ENCODE data around the gene ZNF747.

The ZNF747 gene

DNA sequence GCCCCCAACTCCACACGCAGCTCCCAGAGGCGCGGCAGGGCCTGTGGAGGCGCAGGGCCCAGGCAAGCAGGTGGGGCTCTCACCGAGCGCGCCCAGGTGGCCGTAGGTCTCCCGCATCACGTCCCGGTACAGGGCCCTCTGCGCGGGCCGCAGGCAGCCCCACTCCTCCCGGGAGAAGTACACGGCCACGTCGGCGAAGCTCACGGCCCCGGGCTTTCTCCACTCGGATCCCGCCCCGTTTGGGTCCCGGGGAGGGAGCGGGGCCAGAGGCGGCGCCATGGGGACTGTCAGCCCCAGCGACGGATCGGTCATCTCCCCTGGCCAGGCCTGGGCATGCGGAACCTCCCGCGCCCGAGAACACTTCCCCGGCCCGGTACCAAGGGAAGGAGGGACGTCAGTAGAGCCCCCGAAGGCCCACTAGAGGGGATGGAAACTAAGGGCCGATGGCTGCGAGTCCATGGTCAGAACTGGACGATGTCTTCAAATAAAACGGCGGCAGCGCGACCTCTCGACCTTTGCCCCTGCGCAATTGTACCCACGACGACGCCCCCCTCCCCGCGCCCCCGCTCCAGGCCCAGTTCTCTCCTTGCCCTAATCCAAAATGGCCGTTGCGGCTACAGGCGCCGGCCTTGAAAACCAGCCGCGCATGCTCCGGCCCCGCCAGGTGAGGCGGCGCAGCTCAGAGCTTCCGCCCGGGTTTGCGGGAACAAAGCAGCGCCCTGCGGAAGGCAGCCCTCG is at the start of gene ZNF747:
Gene ZNF747 (minus strand): TSS at position 491 of the 738 bp plus-strand sequence. CDS start 179 bp downstream, at position 312.
- FAIRE-seq, result no peak

DNA sequence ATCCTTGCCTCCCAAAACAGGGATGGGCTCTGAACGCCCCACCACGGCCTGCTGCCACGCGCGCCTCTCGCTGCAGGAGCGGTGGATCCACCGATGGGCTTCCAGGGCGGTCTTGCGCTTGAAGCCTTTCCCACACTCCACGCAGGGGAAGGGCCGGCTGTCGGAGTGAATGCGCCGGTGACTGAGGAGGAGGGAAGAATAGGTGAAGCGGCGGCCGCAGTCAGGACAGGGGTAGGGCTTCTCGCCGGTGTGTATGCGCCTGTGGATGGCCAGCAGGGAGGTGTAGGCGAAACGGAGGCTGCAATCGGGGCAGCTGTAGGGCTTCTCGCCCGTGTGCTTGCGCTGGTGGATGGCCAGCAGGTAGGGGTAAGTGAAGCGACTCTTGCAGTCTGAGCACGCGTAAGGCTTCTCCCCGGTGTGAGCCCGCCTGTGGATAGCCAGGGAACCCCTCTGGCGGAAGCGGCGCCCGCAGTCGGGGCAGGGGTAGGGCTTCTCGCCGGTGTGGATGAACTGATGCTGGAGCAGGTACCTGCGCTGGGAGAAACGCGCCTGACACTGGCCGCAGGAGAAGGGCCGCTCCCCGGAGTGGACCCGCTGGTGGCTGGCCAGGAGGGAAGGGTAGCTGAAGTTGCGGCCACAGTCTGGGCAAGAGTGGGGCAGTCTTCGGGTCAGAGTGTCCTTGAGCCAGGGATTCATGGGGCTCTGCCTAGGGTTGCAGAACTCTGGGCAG is 48.1 kb upstream of the ZNF747 start:
- no peak for FAIRE-seq

DNA sequence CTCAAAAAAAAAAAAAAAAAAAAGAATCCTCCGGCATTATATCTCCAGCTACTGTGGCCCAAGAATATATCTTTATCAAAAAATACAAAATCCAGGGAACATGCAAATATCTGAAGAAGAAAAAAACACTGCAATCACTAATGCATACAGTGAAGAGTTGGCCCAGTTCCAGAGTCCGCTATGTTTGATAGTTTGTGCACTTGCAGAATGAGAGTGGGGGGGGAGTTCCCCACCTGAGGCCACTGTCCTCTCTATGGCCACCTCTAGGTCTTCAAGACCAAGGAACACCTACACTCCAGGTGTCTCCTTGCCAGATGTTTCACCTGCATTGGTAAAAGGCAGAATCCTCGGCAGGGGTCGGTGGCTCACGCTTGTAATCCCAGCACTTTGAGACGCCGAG is 46.8 kb upstream of the ZNF747 start:
- no peak for FAIRE-seq

DNA sequence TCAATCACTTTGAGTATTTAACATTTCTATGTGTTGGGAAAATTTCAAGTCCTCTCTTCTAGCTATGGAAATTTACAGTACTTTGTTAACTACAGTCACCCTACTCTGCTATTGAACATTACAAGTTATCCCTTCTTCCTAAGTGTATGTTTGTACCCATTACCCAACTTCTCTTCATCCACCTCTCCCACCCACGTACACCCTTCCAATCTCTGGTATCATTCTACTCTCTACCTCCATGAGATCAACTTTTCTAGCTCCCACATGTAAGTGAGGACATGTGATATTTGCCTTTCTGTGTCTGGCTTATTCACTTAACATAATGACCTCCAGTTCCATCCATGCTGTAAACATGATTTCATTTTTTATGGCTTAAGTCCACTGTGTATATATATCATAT is 40.0 kb upstream of the ZNF747 start:
- FAIRE-seq, result no peak

DNA sequence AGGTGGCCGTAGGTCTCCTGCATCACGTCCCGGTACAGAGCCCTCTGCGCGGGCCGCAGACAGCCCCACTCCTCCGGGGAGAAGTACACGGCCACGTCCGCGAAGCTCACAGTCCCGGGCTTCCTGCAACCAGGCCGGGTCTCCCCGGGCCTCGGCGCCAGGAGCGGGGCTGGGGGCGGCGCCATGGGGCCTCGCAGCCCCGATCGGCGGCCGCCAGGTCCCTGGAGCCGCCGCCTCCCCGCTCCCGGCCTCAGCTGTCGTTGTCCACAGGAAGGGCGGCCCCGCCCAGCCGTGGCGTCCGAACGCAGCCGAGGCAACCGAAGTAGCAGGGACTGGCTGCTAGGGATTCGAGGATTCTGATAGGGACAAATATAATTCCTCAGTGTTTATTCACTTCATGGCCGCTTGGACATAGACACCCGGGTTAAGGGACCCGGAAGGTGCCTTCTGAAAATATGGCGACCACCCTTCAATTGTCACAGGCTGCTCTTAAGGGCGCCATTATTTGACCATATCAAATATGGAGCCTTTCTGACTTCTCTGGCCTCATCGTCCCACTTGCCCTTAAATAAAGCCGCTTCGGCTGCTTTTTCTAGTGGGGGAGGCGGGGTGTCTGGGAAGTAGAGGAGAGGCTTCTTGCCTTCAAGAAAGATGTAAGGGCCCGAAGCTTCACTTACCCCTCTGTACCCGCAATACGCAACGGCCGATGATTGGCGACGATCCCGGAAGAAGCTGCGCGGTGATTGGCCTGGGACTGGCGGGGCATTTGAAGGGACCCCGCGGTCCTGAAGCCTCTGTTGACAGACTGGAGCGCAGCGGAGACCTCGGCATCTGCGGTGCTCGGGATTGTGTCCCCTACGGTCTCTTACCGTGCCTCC is 37.0 kb upstream of the ZNF747 start, which contains the start of gene ZNF688:
Gene ZNF688 (minus strand): TSS at position 270 of the 878 bp plus-strand sequence. CDS start 85 bp downstream, at position 185.
- peak; percentile 95 for FAIRE-seq

DNA sequence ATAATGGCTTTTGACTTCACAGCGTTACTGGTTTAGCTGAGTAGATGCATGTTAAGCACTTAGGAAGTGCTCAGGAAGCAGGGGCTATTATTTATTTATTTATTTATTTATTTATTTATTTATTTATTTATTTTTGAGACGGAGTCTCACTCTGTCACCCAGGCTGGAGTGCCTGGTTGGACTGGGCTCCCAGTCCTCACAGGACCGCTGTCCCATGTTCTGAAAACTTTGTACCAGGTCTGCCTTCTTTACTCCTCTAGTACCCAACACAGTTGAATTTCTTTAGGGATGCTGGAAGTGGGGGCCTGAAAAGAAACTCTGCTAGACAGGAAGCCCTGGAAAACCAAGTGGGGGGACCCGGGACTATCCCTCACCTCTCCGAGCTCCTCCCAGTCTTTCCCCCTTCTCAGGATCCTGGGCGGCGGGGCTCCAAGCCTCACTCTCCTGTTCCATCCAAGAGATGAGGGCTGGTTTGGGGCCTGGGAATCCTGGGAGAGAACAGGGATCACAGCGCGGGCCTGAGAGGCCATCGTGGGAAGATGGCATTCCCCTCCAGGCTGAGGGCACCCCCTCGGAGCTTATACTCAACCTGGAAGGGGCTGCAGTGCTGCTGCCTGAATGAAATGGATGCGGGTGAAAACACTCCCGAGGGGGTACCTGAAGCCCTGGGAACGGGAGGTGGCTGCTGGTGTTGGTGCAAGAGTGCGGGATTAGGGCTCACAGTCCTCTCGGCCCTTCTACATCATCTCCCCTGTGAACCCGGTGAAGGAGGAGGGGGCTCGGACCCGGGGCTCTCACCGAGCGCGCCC is 36.2 kb upstream of the ZNF747 start:
- no peak for FAIRE-seq

DNA sequence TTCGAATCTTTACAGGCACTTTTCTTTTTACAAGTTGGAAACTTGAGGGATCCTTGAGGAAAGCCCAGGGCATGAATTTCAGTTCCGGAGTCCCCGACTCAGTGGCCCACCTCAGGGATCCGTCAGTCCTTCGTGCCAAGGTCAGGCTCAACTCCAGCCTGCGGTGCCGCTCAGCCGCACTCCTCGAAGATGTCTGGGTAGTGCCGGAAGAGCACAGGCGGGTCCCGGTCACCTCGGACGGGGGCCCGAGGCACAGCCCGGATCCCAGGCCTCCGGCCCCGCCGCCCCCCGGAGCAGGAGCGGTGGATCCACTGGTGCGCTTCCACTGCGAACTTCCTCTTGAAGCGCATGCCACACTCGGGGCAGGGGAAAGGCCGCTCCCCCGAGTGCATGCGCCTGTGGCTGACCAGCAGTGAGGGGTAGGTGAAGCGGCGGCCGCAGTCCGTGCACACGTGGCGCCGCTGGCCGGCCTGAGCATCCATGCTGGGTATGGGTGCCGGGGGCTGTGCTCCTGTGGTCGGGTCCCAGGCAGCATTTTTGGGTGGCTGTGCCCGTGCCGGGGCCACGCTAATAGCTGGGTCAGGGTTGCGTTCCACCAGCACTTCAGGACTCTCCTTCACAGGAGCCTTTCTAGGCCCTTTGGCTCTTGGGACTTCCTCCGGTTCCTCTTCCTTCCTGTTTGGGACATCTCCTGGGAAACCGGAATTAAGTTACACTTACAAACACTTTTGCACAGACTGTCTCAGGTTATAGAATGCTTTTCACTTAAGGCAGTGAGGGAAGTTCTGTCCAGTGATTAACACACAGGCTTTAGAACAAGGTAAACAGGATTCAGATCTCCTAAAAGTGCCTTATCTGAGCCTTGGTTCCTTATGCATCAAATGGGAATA is 35.3 kb upstream of the ZNF747 start:
- no peak for FAIRE-seq

DNA sequence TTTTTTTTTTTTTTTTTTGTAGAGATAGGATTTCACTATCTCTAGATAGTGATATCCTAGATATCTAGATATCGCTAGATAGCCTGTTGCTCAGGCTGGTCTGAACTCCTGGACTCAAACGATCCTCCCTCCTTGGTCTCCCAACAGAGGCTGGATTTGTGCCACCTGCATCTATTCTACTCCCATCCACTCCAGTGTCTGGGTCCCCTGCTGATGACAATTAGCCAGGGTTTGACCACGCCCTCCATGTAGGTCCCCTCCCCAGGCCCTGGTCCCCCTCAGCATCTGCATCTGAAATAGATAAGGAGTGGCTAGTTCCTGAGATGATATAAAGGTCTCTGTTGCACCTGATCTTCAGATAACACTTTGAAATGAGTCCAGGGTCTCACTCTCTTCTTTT is 34.6 kb upstream of the ZNF747 start:
- FAIRE-seq, result no peak

DNA sequence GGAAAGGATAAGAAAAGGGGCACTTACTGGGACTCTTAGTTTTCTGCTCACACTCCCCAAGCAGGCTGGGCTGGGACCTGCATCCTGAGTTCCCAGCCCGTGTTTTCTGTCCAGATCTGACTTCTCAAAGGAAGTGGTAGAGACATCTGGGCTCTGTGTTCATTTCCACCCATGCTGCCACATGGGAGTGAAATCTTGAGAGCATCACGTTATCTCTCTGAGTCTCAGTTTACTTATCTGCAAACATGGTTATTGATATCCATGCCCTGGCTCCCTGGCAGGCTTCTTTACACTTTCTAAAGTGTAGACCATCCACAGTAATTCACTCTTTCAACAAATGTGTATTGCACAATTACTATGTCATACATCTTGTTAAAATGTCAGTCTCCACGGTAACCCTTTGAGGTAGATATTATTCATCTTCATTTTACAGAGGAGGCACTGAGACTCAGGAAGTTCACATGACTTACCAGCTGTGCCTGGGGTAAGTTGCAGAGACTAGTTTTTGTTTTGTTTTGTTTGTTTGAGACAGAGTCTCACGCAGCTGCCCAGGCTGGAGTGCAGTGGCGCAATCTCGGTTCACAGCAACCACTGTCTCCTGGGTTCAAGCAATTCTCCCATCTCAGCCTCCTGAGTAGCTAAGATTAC is 33.5 kb upstream of the ZNF747 start:
- FAIRE-seq, result no peak

DNA sequence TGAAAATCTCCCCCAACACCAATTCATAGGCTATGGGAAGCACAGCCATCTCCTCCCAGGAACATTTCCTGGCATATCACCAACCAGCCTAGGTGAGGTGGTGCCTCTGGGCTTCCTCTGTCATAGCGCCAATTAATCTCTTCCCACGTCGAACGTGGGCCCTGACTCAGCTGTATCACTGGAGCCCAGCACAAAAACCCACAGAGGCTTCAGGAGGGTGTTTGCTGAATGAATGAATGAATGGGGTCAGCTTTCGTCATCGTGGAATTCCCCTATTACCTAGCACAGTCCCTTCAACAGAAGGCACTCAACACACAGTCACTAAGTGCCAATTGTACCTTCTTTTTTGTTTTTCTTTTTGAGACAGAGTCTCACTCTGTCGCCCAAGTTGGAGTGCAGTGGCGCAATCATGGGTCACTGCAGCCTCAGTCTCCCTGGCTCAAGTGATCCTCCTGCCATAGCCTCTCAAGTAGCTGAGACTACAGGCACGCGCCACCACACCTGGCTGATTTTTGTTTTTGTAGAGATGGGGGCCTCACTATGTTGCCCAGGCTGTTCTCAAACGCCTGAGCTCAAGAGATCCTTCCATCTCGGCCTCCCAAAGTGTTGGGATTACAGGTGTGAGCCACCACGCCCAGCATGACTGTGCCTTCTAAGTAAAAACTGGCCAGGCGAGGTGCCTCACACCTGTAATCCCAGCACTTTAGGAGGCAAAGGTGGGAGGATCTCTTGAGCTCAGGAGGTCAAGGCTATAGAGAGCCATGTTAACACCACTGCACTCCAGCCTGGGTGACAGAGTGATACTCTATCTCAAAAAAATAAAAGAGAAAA is 32.7 kb upstream of the ZNF747 start:
- no peak for FAIRE-seq

DNA sequence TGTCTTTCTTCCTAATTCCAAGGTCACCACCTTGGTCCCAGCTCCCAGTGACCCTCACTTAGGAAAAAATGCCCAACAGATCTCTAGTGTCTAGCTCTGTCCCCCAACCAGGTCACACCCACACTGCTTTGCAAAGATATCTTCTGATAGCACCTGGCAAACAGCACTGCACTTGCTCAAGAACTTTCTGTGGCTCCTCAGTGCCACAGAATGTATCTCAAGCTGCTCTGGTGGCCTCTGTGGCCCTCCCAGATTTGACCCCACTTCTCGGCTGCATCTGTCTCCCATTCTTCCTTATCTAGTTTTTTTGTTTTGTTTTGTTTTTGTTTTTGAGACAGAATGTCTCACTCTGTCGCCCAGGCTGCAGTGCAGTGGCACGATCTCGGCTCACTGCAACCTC is 31.9 kb upstream of the ZNF747 start:
- FAIRE-seq, result no peak

DNA sequence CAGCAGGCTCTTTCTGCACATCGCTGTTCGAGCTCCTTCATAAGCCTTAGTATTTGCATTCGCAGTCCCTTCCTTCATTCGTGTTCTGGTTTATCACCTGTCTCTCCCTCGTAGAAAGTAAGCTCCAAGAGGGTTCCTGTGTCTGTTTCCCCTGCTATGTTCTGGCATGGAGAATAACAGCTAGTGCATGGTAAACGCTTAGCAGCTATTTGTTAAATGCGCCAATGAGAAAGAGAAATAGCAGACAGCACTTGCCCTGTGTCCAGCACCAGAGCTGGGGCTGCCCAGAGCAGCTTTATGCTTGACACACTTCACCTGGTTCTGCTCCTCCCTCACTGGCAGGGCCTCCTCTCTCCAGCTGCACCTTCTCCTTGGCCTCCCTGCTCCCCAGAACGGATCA is 31.3 kb upstream of the ZNF747 start:
- no peak for FAIRE-seq

DNA sequence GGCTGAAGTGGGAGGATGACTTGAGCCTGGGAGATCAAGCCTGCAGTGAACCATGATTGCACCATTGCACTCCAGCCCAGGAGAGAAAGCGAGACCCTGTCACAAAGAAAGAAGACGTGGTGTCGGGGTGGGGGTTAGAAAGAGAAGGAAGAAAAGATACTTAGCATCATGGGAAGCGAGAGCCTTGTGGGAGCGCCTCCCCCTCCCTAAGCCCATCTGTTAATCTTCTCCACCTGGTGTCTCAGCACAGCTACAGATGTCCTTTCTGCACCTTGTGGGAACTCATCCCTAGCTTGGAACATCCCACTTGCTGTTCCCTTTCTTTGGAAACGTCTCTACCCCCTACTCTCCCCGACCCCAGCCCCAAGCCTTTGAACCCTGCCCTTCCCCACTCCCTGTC is 30.9 kb upstream of the ZNF747 start:
- FAIRE-seq, result no peak

DNA sequence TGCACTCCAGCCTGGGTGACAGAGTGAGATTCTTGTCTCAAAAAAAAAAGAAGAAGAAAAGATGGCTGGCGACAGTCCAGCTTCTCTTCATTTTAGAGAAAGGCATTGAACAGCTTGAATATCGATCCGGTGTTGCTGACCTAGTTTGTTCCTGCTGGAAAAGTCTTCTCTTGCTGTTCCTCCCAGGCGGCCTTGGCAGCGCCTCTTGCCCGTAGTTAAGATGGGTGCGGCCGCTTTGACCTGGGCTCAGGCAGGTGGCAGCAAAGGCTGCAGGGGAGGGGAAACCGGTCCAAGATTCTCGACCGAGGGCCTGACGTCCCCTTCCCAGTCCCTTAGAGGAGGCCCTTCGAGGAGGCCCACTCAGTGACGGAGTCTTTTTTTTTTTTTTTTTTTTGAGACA is 27.4 kb upstream of the ZNF747 start:
- FAIRE-seq, result no peak

DNA sequence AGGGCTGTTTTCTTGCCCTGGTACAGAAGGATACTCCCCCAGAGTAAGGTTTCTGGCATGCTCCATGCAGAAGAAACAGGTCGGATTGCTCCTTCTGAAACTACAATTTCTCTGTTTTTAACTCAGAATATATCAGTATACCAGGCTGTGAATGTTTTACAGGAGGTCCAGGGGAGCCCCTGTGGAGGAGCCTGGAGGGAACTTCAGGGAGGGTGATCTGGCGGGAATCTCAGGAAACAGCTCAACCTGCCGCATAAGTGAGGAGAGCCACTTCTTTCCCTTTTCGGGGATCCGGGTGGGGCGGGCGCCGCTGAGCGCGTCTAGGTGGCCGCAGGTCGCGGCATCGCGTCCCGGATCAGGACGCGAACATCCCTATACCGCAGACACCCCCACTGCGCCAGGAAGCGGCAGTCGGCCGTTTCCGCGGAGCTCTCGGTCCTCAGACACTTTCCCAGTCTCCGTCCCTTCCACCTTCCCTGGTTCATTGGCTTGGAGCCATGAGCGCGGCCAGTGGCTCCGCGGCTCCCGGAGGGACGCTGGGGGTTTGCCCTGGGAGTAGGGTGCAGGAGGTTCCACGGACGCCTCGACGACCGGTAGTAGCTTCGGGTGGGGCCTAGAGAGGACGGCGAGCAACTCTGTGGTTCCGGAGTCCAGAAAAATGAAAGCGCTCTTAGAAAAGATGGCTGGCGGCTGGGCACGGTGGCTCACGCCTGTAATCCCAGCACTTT is 26.6 kb upstream of the ZNF747 start:
- FAIRE-seq, result no peak

DNA sequence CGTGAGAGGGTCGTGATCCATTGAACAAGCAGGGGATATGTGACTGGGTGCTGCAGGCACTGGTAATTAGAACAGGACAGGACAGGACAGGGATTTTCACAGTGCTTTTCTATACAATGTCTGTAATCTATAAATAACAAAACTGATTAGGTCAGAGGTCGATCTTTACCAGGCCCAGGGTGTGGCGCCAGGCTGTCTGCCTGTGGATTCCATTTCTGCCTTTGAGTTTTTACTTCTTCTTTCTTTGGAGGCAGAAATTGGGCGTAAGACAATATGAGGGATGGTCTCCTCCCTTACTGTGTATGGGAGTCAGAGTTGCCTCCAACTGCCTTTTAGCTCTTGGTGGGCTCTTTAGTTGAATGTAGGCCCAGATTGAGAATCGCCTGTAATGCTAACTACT is 25.0 kb upstream of the ZNF747 start:
- no peak for FAIRE-seq

DNA sequence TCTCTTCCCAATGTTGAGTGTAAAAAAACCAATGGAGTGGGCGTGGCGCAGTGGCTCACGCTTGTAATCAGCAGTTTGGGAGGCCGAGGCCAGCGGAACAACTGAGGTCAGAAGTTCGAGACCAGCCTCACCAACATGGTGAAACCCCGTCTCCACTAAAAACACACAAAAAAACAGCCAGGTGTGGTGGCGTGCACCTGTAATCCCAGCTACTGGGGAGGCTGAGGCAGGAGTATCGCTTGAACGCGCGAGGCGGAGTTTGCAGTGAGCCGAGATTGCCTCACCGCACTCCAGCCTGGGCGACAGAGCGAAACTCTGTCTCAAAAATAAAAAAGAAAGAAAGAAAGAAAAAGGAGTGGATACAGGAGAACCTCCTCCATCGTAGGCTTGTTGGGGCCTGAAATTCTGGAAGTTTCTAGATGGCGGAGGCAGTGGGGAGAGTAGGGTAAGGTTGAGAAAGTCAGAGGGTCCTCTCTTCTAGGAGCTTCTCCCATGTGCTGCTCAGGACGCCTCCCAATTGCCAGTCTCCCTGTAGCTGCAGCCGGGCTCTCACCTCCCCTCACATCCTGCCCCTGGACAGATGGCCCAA is 24.2 kb upstream of the ZNF747 start:
- FAIRE-seq, result no peak

DNA sequence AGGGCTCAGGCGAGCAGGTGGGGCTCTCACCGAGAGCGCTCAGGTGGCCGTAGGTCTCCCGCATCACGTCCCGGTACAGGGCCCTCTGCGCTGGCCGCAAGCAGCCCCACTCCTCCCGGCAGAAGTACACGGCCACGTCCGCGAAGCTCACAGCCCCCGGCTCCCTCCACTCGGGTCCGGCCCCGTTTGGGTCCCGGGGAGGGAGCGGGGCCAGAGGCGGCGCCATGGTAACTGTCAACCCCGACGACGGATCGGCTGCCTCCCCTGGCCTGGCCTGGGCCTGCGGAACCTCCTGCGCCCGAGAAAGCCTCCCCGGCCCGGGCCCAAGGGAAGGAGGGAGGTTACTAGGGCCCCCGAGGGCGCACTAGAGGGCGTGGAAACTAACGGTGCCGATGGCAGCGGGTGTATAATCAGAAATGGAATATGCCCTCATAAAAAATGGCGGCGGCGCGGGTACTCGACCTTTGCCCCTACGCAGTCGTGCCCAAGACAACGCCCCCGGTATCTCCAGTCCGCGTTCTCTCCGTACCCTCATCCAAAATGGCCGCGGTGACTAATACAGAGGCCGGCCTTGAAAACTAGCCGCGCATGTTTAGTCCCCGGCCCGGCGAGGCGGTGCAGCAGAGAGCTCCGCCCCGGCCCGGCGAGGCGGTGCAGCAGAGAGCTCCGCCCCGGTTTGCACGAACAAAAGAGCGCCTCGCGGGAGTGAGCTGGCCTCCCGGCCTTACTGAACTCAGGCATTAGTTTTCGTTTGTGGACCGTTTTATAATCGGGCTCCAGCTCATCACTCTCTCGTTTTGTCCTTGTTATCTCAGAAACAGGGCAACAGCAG is 23.5 kb upstream of the ZNF747 start, which contains the start of gene ZNF764:
Gene ZNF764 (minus strand): TSS at position 418 of the 832 bp plus-strand sequence. CDS start 192 bp downstream, at position 226.
- FAIRE-seq, result peak; percentile 98

Measured in A204.1 (cell line).